Ovary (tissue), 9 donors: ENCODE measurements around the gene GIMAP5. TPM values are rescaled to one million over a fixed set of nuclear protein-coding genes. Genes with fewer than 3 reads are reported as not detected.

Experiments
- DNase-seq, 5 donors: peaks; one replicate each; pipeline ENCODE4 v3.0.0-alpha.2; 2019 to 2020
- H3K27ac ChIP-seq, 2 donors: fragments of 200-600 bp; one replicate each; pipeline versions ENCODE4 v1.5.1 to v1.8.0; 2019 to 2022
- H3K27me3 ChIP-seq: fragments of 200-600 bp; one replicate; pipeline ENCODE4 v1.8.0; 2022
- H3K36me3 ChIP-seq: fragments of 200-600 bp; sonication (generic); one replicate; pipeline ENCODE4 v1.5.1; 2019
- H3K4me1 ChIP-seq: one replicate; pipeline ENCODE4 v1.8.1; 2013; ENCODE audit warnings: mild to moderate bottlenecking, moderate library complexity; ENCODE audit not compliant: insufficient read depth
- H3K4me3 ChIP-seq: fragments of 200-600 bp; sonication (generic); one replicate; pipeline ENCODE4 v1.5.1; 2017
- H3K9me3 ChIP-seq, 2 donors: fragments of 200-600 bp in 1 of 2; sonication (generic) in 1 of 2; one replicate each; pipeline versions ENCODE4 v1.5.1 to v1.8.1; 2013 to 2019; ENCODE audit warnings: mild to moderate bottlenecking in 1 of 2, moderate library complexity in 1 of 2
- EP300 ChIP-seq: sonication (generic); formaldehyde crosslinking; IDR thresholded peaks from one replicate; pipeline ENCODE4 v1.6.1; 2017; ENCODE audit warnings: antibody characterized with exemption
- POLR2A ChIP-seq: fragments of 450-650 bp; IDR thresholded peaks from one replicate; pipeline ENCODE4 v1.6.1; 2017; ENCODE audit warnings: antibody characterized with exemption, mild to moderate bottlenecking, moderate library complexity
- WGBS, 3 donors: extraction: QIAGEN DNeasy Blood & Tissue Kit in 1 of 3; methylation state at CpG; one replicate each; pipeline versions ENCODE4 v1.1.5 to v1.1.7; 2013 to 2017; 5-methylcytosine and 5-hydroxymethylcytosine counted together
- intact Hi-C, 4 donors: fragments of 100-400 bp; cut with DNase I; formaldehyde crosslinking; loops; one replicate each; pipeline versions ENCODE4 v1.11.0 to v1.15.1; 2022 to 2023
- polyA plus RNA-seq, 2 donors: library from polyadenylated mRNA; stranded (reverse); fragments of 200-250 nt in 1 of 2; fragments of 350-450 nt in 1 of 2; fragmentation: Illumina TruSeq in 1 of 2; extraction: RNeasy Lipid Tissue Mini Kit (QIAGEN cat#74804) in 1 of 2; gene quantifications; one replicate each; pipeline ENCODE4 v1.2.3, GENCODE V29; 2013 to 2014
- total RNA-seq, 7 donors: library from RNA; depleted of rRNA in 2 of 7; stranded (reverse); fragments of >200 nt in 2 of 7; fragmentation: NEBNext Ultra II Directional in 3 of 7; extraction: Animal tissue kit (Norgen Biotek cat#: 25700) in 3 of 7; gene quantifications; one replicate each; pipeline versions ENCODE4 v1.1.0 to v1.2.4, GENCODE V29; 2016 to 2023
- TF ChIP-seq, protein P1 (sequence below), 3 donors: fragments of 450-650 bp in 2 of 3; fragments of 200-600 bp in 1 of 3; IDR thresholded peaks; one replicate each; pipeline versions ENCODE4 v1.5.1 to v1.8.0; 2016 to 2022; ENCODE audit warnings: antibody characterized with exemption in 3 of 3, mild to moderate bottlenecking in 1 of 3
- donor health status: DM: no; HTN: no; CAD: no; lungs with moderate emphysema.
- donor health status: DM: no; HTN: no; CAD: no.
- donor health status: Bipolar disorder and iron deficiency.
- donor health status: DM: yes; HTN: yes; CAD: no.
- donor health status: DM: no; HTN: no; CAD: no.
- donor health status: DM: yes; HTN: yes; CAD: no.

GIMAP5 gene
- total and polyA plus RNA-seq, 9 donors, result 1.7 to 39.7 (median 6.6) TPM

DNA sequence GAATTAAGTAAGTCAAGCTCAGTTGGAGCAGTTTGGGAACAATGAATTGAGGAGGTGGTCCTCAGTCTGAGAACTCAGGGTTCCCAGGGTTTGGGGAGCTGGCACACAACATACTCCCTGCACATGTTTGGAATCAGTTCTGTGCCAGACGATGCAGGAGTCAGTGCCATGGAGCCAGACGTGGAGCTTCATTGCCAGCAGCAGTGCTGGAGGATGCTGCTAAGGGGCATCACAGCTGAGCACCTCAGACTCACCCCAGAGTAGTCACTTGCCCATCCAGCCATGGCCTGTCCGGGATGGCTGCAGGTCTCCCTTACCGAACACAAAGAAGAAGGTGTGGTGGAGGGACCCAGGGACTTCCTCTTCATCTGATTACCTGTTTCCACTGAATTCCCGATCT is 7.9 kb downstream of the GIMAP5 start:
- Histone ChIP-seq H3K9me3 (no peaks in the 10 kb centered on the region), H3K36me3 (no peaks in the 10 kb centered on the region), H3K4me3 (no peak overlapping the region), H3K4me1 (peaks cover 4% of the 10 kb centered on the region), H3K27ac (no peak overlapping the region), H3K27me3 (no peaks in the 10 kb centered on the region)
- DNase-seq, result no peak
- TF ChIP-seq POLR2A (no peak), EP300 (no peak)
- TF ChIP-seq, protein P1, sequence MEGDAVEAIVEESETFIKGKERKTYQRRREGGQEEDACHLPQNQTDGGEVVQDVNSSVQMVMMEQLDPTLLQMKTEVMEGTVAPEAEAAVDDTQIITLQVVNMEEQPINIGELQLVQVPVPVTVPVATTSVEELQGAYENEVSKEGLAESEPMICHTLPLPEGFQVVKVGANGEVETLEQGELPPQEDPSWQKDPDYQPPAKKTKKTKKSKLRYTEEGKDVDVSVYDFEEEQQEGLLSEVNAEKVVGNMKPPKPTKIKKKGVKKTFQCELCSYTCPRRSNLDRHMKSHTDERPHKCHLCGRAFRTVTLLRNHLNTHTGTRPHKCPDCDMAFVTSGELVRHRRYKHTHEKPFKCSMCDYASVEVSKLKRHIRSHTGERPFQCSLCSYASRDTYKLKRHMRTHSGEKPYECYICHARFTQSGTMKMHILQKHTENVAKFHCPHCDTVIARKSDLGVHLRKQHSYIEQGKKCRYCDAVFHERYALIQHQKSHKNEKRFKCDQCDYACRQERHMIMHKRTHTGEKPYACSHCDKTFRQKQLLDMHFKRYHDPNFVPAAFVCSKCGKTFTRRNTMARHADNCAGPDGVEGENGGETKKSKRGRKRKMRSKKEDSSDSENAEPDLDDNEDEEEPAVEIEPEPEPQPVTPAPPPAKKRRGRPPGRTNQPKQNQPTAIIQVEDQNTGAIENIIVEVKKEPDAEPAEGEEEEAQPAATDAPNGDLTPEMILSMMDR (IDR thresholded peaks at IDR 0.05), result no peak
- intact Hi-C loops, result no loop called here
- 76 to 92% (median 89%) methylated on average over 4 to 5 of the region's 5 CpGs for WGBS, 3 donors

DNA sequence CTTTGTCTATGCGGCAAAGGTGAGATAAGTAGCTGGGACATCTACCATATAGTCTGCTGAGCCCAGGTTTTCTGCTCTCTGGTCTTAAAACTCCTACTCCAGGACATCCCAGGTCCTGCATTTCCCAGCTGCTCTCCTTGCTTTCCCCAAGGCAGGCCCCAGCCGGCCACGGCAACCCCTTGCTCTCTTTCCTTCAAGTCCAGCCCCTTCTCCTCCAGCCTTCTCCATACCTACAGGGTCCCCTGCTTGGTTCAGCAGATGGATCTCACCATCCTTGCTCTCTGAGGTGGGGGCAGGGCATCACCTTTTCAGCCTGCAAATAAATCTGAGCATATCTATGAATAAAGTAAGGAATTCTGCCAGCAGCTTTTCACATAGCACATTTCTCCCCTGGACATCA is 8.7 kb downstream of the GIMAP5 start:
- Histone ChIP-seq H3K27ac (no peak overlapping the region), H3K27me3 (no peaks in the 10 kb centered on the region), H3K4me1 (peaks cover 4% of the 10 kb centered on the region), H3K9me3 (no peaks in the 10 kb centered on the region), H3K36me3 (no peaks in the 10 kb centered on the region), H3K4me3 (no peak overlapping the region)
- WGBS, 3 donors, result 31 to 40% (median 39%) methylated on average over 3 of the region's 3 CpGs
- intact Hi-C loops, result no loop called here
- TF ChIP-seq, protein P1 (IDR thresholded peaks at IDR 0.05), result no peak
- TF ChIP-seq EP300 (no peak), POLR2A (no peak)
- no peak for DNase-seq

DNA sequence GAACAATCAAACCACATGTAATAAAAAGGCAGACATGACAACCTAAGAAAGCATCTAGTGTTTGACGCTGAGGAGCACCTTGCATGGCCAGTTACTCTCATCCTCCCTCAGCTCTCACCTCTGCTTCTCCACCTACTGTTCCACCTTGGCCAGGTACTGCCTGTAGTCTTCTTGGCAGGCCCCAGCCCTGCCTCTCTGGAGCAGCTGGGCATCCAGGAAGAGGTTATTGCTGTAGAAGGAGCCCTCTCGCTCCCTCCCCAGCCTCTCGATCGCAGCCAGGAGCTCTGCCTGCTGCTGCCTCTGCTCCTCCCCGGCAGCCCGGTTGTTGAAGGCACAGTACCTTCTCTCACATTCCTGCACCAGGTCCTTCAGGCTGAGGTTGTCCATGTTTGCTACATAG is 9.7 kb downstream of the GIMAP5 start:
- intact Hi-C loops, result no loop called here

DNA sequence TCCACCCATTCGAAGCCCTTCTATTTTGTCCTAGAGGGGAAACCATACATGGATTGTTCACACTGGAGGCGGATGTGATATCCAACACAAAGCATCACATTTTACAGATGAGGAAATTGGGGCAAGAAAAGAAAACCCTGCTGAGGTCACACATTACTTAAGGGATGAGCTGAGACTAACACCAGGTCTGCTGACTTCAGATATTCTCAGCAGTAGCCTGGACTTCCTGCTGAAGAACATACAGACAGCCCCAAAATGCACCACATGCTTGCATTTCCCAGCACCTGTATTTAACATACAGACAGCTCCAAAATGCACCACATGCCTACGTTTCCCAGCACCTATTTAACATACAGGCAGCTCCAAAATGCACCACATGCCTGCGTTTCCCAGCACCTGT is 11.2 kb downstream of the GIMAP5 start:
- Histone ChIP-seq H3K9me3 (no peaks in the 10 kb centered on the region), H3K27me3 (no peaks in the 10 kb centered on the region), H3K4me3 (no peak overlapping the region), H3K36me3 (no peaks in the 10 kb centered on the region), H3K27ac (no peak overlapping the region), H3K4me1 (peaks cover 2% of the 10 kb centered on the region)
- WGBS, 3 donors, result 84 to 88% (median 87%) methylated on average over 4 of the region's 4 CpGs
- DNase-seq, result no peak
- intact Hi-C loops, result no loop called here
- TF ChIP-seq EP300 (no peak), POLR2A (no peak)
- TF ChIP-seq, protein P1 (IDR thresholded peaks at IDR 0.05), result no peak

More for the DNA sequence above, 9.7 kb downstream of the GIMAP5 start:
- Histone ChIP-seq H3K4me3 (no peak overlapping the region), H3K36me3 (no peaks in the 10 kb centered on the region), H3K27ac (no peak overlapping the region), H3K27me3 (no peaks in the 10 kb centered on the region), H3K9me3 (no peaks in the 10 kb centered on the region), H3K4me1 (peaks cover 4% of the 10 kb centered on the region)
- TF ChIP-seq POLR2A, result no peak
- DNase-seq, result no peak
- 85 to 94% (median 91%) methylated on average over 6 of the region's 6 CpGs for WGBS, 3 donors

DNA sequence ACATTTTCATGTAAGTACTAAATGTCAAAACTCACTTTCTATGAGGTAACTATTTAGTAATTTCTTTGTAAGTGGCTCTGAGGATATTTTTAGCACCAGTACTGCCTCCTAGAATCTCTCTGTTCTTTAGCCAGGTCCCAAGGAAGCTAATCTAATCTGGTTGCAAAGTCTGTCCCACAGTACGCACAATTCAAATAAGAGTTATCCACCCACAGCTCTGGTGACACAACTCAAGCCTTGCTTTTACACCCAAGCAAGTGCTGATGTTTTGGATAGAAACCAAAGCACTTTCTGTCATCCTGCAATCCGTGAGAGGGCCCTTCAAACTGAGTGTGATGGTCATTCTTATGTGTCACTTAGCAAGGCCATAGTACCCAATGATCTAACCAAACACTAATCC is 14.5 kb downstream of the GIMAP5 start:
- Histone ChIP-seq H3K27me3 (no peaks in the 10 kb centered on the region), H3K4me3 (no peak overlapping the region), H3K9me3 (no peaks in the 10 kb centered on the region), H3K27ac (no peak overlapping the region), H3K4me1 (peaks cover 2% of the 10 kb centered on the region), H3K36me3 (no peaks in the 10 kb centered on the region)
- TF ChIP-seq EP300 (no peak), POLR2A (no peak)
- TF ChIP-seq, protein P1 (IDR thresholded peaks at IDR 0.05), result no peak
- intact Hi-C loops, result no loop called here
- WGBS, 3 donors, result 40 to 48% (median 43%) methylated on average over 2 of the region's 2 CpGs
- DNase-seq, result no peak
